Endometrium (tissue), 2 donors: ENCODE data around the gene MAP3K14.
"Not testable (repeated sequence)": the region's sequence is repeated elsewhere in the genome, so short reads cannot be mapped to it uniquely, and the experiment has no call there.

Source experiments
- FAIRE-seq: peaks from 2 replicates; lab custom pipeline; 2012; peaks lifted over from hg19 to GRCh38; lab: Jason Lieb, UNC
- donor health status: control.
- donor health status: control.

Gene MAP3K14

DNA sequence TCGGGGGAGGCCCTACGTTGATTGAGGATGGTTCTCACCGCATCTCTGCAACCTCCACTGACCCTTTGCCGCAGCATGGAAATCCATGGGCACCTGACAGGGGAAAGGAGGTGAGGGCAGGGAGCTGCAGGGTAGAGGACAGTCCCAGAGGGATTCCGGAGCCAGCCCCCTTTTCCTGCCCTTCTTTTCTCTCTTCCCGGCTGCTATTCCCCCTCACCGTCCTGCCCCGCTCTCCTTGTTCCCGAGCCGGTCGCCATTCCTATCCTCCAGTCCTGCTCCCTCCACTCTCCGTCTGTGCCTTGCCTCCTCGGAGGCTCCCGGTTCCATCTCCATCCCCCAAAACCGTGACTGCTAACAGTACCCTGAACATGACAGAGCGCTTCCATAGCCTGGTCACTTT, 59.7 kb downstream of the MAP3K14 start:
- no peak for FAIRE-seq

DNA sequence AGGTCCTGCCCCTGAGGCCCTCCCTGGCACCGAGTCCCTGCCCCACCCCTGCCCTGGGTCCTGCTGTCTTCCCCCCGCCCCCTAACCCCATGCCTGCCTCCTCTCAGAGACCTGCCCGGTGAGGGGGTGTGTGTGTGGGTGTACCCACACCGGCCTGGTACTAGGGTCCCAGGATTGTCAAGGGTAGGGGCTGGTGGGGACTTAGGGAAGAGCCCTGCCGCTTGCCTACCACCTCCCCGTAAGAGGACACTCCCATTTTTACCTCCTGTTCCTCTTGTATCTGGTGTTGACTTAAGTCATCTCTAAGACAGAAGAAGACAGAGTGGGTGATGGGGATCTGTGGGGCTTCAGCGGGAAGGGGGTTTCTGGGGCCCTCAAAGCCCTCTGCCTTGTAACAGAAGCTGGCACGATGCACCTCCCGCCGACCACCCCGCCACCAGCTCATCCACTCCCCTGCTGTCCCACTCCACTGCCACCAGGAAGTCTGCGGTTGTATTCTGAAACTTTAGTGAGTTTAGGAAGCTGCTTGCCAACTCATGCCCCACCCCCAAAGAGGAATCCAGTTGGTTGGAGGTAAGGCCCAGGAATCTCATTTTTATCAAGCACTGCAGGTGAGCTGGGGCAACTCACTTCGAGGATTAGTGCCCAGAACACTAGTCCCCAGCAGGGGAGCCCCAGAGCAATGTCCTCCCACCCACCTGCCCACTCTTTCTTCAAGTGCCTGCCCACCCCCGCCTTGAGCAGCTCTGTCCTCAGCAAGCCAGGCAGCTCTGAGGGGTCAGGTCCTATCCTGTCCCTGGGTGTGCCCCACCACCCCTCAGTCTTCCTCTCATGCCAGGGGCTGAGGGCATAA, 60.5 kb downstream of the MAP3K14 start:
- no peak for FAIRE-seq

DNA sequence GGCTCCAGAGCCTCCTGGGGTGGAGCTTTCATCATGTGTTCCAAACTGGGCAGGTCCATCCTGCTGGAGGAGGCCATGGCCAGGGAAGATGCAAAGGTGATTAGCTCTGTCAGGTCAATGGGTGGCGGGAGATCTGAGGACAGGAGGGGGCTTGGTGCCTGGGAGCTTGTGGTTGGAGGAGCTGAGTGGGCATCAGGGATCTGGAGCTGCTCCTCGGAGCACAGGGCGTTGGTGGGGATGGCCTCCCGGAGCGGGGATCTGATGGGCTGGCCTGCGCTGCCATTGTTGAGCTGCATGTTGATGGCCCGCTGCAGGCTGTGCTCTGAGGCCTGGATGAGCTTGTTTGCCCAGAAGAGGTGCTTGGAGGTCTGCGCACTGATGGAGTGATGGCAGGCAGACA, 61.5 kb downstream of the MAP3K14 start:
- FAIRE-seq = no peak

DNA sequence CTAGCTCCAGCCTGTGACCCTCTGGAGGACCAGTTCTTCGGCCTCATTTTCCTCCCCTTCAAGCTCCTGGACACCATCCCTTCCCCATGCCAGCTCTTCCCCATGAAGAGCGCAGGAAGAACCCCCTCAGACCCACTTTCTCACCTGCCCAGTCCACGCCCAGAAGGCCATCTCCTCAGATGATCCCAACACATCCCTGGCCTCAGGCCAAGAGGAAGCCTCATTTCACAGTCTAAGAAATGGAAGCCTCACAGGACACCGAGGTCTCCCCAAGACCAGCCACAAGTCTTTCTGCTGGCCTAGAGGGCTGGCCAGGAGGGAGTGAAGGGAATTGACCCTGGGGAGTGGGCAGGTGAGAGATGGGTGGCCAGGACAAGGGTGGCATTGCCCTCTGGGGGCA, 62.9 kb downstream of the MAP3K14 start:
- FAIRE-seq = no peak

DNA sequence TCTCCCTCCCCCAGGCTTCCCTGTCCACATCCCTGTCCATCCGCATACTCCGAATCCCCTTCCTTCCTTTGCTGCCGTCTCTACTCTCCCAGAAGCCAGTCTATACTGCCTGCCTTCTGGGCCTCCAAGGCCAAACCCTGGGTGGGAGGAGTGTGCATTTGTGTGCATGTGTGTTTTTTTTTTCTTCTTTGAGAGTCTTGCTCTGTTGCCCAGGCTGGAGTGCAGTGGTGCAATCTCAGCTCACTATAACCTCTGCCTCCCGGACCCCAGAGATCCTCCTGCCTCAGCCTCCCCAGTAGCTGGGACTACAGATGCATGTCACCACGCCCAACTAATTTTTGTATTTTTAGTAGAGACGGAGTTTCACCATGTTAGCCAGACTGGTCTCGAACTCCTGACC, 63.6 kb downstream of the MAP3K14 start:
- not testable (repeated sequence) for FAIRE-seq

DNA sequence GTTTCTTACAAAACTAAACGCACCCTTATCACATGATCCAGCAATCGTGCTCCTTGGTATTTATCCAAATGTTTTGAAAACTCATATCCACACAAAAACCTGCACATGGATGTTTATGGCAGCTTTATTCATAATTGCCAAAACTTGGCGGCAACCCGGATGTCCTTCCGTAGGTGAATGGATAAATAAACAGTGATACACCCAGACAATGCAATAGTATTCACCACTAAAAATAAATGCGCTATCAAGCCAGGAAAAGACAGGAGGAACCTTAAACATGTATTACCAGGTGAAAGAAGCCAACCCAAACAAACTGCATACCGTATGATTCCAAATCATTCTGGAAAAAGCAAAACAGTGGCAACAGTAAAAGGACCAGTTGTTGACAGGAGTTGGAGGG, 64.9 kb downstream of the MAP3K14 start:
- FAIRE-seq = no peak

DNA sequence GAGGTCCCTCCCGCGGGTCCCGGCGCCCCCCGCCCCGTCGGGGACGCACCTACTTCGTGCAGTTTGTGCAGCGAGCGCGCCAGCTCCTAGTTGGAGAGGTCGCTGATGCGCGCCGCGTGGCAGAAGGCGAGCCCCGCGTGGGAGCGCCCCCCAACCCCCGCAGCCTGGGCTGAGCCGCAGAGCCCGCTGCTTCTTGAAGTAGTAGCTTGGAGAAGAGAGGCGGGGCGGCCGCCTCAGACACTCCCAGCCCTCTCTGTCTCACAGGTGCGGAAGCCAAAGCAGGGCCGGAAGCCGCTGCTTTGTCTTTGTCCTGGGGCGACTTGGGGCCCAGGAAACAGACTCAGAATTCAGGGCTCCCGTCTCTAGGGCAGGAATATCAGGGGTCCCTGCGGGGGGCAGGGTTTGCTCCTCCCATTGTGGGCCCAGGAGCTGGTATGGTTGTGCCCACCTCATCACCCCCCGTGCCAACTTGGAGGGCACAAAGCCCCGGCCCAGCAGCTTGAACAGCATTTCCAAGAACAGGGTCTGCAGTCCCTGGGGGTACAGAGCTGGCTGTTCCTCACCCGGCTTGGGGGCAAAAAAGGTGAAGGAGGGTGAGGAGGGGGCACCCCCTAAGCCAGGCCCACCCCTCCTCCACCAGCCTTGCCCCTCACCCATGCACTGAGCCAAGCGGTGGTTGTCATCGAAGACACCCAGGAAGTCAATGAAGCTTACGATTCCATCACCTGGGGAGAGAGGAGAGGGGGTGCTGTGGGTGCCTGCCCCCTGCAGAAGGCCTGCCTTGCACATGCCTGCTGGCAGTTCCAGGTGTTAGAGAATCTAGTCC, 68.5 kb downstream of the MAP3K14 start:
- no peak for FAIRE-seq

DNA sequence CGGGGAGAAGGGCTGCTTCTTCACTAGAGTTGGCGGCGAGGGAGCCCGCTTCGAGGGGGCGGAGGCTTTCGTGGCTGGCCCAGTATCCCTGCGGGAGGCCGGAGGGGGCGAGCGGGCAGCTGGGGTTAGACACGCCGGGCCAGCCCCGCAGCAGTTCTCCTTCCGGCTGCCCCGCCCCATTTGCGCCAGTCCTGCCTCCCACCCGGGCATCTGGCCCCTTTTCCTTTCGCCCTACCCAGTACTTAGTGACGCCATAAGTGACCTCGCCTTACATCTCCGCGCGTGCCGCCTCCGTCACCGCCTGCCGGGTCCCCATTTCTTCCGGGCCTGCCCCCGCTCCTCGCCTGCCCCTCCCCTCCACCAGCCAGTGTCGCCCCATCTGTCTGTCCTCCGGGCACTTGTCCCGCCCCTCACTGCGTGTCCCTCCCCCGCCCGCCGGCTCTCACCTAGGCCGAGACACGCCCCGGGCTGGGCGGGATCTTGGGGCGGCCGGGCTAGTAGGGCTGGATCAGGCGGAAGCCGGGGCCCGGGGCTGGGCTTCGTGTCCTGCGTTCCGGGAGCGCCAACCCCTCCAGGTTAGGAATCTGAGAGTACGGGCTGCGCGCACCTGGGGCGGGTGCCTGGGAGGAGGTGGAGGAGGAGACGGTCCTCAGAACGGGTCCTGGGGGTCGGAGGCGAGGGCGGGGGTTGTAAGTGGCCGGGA, 69.2 kb downstream of the MAP3K14 start:
- no peak for FAIRE-seq

DNA sequence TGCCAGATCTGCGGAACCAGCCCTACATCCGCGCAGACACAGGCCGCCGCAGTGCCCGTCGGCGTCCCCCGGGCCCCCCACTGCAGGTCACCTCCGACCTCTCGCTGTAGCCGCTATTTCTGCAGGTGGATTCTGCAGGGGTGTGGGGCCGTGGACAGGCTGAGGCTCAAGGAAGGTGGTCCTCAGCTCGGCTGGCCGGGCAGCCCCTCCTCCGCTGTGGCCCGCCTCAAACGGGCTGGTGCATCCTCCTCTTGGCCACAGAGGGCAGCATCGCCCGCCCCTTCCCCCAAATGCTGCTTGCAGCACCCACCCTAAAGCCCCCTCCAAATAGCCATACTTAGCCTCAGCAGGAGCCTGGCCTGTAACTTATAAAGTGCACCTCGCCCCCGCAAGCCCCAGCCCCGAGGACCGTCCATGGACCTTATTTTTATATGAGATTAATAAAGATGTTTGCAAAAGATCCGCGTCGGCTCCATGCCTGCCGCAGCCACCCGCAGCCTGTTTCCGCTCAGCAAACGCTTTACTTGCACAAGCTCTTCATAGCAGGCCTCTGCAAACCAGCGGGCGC, 69.9 kb downstream of the MAP3K14 start:
- FAIRE-seq = no peak

DNA sequence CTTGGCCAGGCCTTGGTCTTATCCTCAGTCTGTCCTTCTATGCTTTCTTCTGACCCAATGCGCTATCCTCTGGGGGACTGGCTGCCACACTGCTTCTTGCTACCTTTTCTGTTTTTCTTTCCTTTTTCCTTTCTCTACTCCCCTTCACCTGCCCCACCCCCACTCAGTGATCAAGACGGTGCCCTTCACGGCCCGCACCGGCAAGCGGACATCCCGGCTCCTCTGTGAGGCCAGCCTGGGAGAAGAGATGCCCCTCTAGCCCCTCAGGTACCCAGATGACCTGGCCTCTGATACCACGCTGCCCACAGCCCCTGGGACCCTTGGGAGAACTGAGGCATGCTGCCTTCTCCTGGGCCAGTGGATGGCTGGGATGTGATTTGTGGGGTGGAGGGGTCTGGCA, 70.5 kb downstream of the MAP3K14 start:
- no peak for FAIRE-seq

DNA sequence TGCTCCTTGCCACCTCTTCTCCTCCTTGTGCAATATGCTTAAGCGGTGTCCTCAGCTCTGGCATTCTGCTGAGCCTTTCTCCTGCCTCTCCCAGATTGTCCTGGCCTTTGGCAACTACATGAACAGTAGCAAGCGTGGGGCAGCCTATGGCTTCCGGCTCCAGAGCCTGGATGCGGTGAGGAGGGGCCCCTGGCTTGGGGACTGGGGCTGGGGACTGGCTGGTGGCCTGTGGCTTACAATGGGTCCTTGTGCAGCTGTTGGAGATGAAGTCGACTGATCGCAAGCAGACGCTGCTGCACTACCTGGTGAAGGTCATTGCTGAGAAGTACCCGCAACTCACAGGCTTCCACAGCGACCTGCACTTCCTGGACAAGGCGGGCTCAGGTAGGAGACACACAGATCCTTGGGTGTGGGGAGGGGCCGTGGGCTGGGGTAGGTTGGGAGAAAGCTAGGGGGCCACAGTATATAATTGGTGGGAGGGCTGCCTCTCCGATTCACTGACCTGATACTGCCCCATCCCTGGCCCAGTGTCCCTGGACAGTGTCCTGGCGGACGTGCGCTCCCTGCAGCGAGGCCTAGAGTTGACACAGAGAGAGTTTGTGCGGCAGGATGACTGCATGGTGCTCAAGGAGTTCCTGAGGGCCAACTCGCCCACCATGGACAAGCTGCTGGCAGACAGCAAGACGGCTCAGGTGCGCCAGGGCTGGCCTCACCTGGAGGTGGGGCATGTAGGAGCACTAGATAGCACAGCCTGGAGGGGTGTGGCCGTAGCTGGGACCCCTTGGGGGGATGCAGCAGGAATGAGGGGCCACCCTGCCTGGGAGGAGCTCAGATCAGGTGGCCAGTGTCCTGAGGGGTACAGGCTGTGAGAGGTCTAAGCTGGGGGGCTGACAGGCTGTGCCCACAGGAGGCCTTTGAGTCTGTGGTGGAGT, 71.8 kb downstream of the MAP3K14 start:
- FAIRE-seq = no peak

DNA sequence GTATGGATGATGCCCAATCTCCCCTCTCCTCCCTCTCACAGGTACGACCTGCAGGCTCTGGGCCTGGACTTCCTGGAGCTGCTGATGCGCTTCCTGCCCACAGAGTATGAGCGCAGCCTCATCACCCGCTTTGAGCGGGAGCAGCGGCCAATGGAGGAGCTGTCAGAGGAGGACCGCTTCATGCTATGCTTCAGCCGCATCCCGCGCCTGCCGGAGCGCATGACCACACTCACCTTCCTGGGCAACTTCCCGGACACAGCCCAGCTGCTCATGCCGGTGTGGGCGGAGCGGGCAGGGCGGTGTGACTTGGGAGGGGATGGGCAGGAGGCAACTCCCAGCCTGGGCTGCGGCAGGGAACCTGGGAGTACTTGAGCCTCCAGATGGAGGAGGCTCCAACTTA, 73.1 kb downstream of the MAP3K14 start:
- FAIRE-seq = no peak

DNA sequence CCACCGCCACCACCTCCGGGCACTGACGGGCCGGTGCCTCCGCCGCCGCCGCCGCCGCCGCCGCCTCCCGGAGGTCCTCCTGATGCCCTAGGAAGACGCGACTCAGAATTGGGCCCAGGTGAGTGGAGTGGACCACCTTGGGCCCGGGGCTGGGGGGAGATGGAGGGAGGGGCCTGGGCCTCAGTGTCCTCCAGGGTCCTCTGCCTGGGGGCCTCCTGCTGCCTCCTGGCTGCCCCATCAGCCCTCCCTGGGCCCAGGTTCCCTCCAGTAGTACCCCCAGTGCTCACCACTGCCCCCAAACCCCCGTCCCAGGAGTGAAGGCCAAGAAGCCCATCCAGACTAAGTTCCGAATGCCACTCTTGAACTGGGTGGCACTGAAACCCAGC, 74.8 kb downstream of the MAP3K14 start:
- no peak for FAIRE-seq

DNA sequence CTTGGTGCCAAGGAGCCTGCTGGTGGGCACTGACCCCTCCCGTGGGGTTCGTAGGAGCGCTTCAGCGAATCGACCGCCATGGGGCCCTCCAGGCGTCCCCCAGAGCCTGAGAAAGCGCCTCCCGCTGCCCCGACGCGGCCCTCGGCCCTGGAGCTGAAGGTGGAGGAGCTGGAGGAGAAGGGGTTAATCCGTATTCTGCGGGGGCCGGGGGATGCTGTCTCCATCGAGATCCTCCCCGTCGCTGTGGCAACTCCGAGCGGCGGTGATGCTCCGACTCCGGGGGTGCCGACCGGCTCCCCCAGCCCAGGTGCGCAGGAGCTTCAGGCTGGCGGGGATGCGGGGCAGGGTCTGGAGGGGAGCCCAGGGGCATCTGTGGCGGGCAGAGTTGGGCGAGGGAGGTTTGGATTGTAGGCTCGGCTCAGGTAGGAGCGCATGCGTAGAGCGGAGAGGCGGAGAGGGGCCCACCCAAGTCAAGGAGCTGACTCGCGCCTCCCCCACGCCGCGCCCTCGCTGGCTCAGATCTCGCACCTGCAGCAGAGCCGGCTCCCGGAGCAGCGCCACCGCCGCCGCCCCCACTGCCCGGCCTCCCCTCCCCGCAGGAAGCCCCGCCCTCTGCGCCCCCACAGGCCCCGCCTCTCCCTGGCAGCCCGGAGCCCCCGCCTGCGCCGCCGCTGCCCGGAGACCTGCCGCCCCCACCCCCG, 75.3 kb downstream of the MAP3K14 start:
- FAIRE-seq = no peak

DNA sequence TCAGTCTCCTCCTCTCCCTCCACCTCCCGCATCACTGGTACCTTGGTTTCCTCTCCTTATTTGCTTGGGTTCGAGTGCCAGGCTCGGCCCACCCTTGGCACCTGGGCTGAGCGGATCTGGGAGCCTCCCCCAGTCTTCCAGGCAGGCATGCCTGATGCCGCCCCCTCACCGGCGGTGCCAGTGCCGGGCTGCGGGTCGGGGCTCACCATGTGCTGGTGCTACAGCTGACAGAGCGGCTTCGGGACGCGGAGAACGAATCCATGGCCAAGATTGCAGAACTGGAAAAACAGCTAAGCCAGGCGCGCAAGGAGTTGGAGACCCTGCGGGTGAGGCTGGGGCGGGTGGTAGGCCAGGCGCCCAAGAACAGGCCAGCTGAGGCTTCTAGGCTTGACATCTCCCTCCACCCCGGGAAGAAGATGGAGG, 75.9 kb downstream of the MAP3K14 start:
- no peak for FAIRE-seq

DNA sequence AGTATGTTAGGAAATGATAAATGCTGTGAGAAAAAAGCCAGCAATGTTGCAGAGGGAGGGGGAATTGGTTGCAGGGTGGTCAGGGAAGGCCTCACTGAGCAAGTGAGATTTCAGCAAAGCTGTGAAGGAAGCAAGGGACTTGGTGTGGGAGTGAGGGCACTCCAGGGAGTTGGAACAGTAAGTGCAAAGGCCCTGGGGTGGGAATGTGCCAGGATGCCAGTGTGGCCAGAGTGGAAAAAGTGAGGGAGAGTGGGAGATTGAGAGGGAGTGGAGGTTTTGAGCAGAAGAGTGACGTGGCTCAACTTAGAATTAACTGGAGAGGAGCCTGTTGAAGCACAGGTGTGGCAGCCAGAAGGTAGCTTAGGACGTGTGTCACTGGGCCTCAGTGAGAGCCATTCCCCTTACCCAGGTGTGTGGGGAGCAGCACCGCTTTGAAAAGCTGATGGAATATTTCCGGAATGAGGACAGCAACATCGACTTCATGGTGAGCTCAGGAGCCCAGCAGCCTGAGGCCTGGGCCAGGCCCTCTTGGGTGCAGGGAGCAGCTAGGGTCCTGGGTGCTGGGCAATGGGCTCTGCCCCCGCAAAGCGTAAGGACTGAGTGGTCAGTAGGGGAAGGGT, 78.6 kb downstream of the MAP3K14 start:
- no peak for FAIRE-seq

DNA sequence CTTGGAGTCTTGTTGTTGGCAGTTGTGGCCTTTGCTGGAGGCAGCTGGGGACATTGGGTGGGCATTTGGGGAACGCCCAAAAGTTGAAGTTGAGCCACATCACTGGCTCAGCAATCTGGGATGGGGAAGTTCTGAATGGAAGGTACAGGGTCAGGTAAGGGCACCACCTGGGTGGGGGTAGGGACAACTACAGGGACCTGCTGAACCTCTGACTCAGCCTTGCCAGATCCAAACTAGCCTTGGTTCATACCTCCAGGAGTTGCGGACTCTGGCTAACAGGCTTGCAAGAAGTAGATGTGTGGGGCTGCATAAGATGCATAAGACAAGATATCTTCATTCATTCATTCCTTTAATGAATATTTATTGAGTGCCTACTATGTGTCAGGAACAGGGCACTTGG, 79.1 kb downstream of the MAP3K14 start:
- no peak for FAIRE-seq

DNA sequence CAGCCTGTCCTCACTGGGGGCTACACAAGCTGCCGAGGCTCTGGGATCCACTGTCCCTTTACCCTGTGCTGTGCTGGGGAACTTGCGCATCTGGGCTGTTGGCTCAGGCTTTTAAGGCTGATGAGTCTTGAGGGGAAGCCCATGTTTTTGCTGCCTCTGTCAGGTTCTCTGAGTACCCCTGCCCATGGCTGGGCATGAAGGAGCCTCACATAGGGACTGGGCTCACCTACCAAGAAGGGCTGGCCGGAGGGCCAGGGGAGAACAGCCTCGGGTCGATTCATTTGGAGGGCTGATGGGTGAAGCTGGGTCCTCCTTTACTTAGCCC, 80.6 kb downstream of the MAP3K14 start:
- no peak for FAIRE-seq

DNA sequence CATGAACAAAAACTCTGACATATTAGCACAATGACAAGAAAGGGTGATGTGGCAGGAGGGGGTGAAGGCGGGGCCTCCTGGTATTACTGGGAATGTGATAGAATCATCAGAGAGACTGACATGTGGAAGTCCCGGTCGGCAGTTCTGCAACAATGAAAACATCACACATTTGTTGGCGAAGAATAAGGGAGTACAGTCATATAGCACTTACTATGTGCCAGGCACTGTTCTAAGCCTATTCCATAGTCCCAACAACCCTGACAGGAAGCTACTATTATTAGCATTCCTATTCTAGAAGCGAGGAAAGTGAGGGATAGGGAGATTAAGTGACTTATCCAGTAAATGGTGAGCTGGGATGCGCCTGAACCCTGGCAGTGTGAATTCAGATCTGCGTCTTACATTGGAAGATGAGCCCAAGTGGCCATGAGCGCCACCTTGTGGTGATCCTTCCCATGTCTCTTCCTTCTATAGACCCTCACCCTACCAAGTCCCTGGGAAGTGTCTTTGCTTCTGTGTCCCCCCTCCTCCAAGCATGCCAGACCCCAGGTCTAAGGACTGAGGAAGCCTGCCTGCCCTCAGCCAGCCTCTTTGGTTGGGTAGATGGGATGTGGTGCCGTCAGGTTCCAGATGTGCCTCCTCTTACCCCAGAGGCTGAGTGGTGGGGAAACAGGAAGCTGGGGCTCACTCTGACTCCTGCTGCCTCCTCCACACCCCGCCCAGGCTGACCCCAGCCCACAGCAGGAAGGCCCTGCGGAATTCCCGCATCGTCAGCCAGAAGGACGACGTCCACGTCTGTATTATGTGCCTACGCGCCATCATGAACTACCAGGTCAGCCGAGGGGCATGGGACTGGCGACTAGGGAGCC, 81.2 kb downstream of the MAP3K14 start:
- no peak for FAIRE-seq
